NCI-H1417 (cell line): ENCODE results near the gene ABCG1.

Experiments used
- DNase-seq, 3 experiments: peaks; one replicate each; lab custom pipeline; 2025; lab: John Stamatoyannopoulos, UW

ABCG1 gene

GRCh38 chr21:42321231-42321630, 102.3 kb downstream of the ABCG1 start:
- DNase-seq = no peak

- DNase-seq = no peak
These were observed 102.9 kb downstream of the ABCG1 start for GRCh38 chr21:42321845-42322244.

GRCh38 chr21:42324896-42325295, 106.0 kb downstream of the ABCG1 start:
- no peak for DNase-seq

GRCh38 chr21:42330380-42331371, 111.7 kb downstream of the ABCG1 start:
- no peak for DNase-seq

GRCh38 chr21:42331660-42332059, 112.7 kb downstream of the ABCG1 start:
- no peak for DNase-seq

GRCh38 chr21:42332557-42333317, 113.8 kb downstream of the ABCG1 start:
- no peak for DNase-seq

GRCh38 chr21:42336054-42336453, 117.1 kb downstream of the ABCG1 start:
- no peak for DNase-seq

- no peak for DNase-seq
These were observed 118.3 kb downstream of the ABCG1 start for GRCh38 chr21:42337276-42337675.

- DNase-seq = peak; percentile 91 to 97 (median 91)
These were observed 119.1 kb downstream of the ABCG1 start for GRCh38 chr21:42337830-42338728.

- DNase-seq = no peak
These were observed 120.1 kb downstream of the ABCG1 start for GRCh38 chr21:42338729-42339715.

GRCh38 chr21:42340187-42341050, 121.5 kb downstream of the ABCG1 start:
- DNase-seq = no peak

GRCh38 chr21:42341776-42342542, 123.0 kb downstream of the ABCG1 start:
- peak in 2 of 3 experiments; percentile 14 to 56 for DNase-seq

GRCh38 chr21:42343101-42343500, 124.2 kb downstream of the ABCG1 start:
- no peak for DNase-seq

GRCh38 chr21:42343556-42343955, 124.6 kb downstream of the ABCG1 start:
- DNase-seq = no peak

GRCh38 chr21:42343963-42344510, 125.1 kb downstream of the ABCG1 start:
- DNase-seq = no peak

GRCh38 chr21:42344631-42345030, 125.7 kb downstream of the ABCG1 start:
- DNase-seq = no peak

- no peak for DNase-seq
These were observed 127.5 kb downstream of the ABCG1 start for GRCh38 chr21:42346441-42346840.
